Epithelial cell of umbilical artery (primary cell): ENCODE measurements around the gene FBXO10. TPM values are rescaled to one million over a fixed set of nuclear protein-coding genes. Genes with fewer than 3 reads are reported as not detected.

Experiments
- total RNA-seq: library from RNA; depleted of rRNA; stranded (reverse); fragments of >200 nt; gene quantifications from 2 replicates; pipeline ENCODE4 v1.2.3, GENCODE V29; 2014

FBXO10 gene, protein sequence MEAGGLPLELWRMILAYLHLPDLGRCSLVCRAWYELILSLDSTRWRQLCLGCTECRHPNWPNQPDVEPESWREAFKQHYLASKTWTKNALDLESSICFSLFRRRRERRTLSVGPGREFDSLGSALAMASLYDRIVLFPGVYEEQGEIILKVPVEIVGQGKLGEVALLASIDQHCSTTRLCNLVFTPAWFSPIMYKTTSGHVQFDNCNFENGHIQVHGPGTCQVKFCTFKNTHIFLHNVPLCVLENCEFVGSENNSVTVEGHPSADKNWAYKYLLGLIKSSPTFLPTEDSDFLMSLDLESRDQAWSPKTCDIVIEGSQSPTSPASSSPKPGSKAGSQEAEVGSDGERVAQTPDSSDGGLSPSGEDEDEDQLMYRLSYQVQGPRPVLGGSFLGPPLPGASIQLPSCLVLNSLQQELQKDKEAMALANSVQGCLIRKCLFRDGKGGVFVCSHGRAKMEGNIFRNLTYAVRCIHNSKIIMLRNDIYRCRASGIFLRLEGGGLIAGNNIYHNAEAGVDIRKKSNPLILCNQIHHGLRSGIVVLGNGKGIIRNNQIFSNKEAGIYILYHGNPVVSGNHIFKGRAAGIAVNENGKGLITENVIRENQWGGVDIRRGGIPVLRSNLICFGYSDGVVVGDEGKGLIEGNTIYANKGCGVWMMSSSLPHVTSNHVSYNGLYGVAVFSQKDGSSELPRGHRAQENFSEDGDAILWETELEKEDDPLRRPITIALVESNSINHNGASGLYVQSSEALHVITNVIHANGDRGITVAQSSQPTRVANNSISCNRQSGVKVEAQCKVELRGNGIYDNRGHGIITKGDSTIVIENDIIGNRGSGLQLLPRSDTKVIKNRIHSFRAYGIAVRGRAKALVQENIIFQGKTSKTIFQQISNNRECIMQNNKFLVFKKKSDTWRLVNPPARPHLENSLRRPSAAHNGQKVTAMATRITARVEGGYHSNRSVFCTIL
- 6.5 and 7.8 TPM in 2 replicates for total RNA-seq

DNA sequence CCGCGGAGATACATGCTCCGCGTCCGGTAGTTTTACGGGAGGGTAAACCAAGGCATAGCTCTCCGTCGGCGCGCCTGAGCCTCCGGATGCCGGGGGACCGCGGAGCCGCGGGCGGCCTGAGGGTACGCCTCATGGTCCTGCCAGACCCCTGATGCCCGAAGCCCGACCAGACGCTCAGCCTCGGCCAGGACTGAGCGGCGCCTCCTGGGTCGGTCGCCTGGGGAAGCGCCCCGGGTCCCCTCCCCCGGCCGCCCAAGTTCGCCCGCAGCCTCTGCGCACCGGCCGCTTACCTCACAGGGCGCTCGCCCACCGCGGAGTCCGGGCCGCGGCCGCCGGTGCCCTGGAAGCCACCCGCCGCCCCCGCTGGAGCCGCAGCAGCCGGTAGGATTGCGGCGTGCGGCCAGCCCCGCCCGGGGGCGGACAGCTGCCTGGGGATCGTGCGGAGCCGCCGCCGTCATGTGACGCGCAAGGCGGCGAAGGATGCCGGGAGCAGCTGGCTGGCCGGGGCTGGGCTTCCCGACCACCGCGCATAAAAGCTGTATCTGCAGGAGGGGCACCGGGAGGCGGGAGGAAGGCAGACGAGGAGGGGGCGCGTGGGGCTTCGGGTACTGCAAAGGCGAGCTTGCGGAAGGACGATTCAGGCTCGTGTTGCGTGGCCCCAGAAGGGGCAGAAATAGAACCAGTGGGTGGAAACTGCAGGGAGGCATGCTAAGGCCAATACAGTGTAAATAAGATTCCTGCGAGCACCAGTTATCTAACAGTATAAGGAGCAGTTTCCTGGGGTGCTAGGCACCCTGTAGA lies at the start of gene FBXO10:
Gene FBXO10 (minus strand): TSS at position 460 of the 801 bp plus-strand sequence. CDS start 34,612 bp downstream, outside the sequence.

DNA sequence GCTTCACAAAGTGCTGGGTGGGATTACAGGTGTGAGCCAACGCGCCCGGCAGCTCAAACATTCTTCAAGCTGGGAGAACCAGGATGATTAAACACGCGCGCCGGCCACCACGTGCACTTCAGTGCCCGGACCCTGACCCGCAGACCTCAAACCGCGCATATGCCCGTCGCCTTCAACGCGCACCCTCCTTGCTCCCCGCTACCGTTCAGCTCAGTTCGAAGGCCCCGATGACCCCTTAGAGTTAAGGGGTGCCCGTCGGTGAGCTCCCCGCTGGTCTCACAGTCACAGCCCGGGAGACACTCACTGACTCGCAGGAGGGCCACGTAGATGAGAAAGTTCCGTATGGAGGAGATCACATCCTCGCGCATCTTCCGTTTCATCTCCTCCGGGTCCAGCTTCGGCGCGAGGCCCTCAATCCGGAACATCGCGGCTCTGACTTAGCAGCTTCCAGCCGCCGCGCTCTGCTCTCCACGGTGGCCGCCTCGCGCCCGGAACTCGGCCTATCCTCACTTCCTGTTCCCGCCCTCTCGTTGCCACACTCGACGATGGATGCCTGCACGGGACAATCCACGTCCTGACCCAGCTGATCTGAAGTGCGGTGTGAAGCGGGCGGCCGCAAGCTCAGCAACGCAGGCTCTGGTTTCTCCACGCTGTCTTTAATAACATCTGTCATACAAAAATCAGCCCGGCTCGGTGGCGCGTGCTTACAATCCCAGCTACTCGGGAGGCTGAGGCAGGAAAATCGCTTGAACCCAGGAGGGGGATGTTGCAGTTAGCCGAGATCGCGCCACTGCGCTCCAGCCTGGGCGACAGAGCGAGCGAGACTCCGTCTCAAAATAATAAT lies 16.1 kb upstream of the FBXO10 start, which contains the start of gene TOMM5:
Gene TOMM5 (minus strand): TSS at position 490 of the 844 bp plus-strand sequence. CDS start 65 bp downstream, at position 425.

DNA sequence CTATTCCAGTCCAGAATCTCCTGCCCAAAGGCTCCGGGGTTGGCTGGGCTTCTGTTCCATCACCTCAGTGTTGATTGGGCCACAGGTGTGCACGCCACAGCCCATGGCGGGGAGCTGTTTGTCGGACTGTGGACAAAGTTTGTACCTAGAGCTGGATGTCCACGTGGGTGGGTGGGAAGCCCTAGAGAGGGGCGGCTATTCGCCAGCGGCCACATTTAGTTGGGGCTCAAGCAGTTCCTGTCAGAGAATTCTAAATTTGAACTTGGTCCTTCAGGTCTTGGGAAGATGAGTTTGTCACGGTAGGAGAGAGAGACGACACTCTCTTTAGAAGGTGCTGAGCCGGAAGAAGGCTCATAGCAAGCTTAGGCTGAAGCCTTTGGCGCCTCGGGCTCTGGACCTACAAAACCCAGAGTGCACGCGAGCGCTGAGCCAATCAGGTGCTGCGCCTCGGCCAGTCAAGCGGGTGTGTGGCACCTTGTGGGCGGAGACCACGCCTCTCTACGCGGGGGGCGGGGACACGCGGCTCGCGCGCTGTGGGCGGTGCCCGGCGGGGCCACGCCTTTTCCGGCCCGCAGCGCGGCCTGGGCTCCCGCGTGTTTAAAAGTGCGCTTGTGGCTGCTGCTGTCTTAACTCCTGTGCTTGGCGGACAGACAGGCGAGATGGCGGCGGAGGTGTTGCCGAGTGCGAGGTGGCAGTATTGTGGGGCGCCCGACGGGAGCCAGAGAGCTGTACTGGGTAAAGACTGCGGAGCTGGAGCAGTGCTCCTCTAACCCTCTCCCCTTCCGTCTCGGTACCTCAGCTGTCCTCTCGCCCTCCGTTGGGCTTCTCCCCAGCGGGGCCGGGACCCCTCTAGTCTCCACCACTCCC lies 90.6 kb downstream of the FBXO10 start, which contains the start of gene POLR1E:
Gene POLR1E (plus strand): TSS at position 560 of the 867 bp plus-strand sequence. CDS start 100 bp downstream, at position 660.

DNA sequence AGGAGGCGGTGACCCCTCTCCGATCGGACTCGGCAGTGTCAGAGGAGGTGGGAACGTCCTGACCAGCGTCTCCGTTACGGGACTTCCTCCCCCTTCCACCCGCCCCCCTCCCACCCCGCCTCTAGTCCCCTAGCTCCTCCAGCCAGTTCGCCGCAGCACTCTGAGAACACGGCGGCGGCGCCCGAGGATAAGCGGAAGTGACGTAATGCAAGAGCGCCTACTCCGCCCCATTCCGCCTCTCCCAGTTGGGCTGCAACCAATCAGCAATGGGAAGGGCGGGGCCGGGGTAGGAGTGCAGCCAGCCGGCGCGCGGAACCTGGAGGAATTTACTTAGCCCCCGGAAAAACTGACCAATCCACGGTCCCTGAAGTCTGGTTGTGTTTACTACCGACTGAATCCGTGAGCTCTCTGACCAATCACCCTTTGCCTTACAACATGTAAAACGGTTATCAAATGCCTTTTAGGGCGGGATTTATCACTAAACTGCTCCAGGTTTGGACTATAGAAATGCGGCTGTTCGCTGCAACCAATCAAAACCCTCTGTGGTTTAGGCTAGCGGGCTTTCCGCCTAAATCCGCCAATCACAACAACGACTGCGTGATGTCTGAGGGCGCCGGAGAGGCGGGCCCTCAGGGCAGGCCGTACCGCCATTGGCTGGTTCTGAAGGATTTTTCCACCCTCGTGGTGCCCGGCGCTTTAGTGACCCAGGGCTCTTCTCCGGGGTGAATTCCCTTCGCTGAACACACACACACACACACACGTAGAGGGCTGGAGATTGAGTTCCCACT lies 110.7 kb downstream of the FBXO10 start, which contains the start of gene ZBTB5:
Gene ZBTB5 (minus strand): TSS at position 202 of the 788 bp plus-strand sequence. CDS start 22,899 bp downstream, outside the sequence.

Other genes with a start within 250 kb of the FBXO10 start
- gene GRHPR, start 153.7 kb downstream of the FBXO10 start, total RNA-seq = 138 and 139 TPM in 2 replicates
- gene ZBTB5, start 110.9 kb downstream of the FBXO10 start, total RNA-seq = 6.5 and 7.3 TPM in 2 replicates
- gene POLR1E, start 90.4 kb downstream of the FBXO10 start, total RNA-seq = 18.5 and 26.0 TPM in 2 replicates
- 232 and 241 TPM in 2 replicates for gene TOMM5, start 16.2 kb upstream of the FBXO10 start, total RNA-seq
- gene FRMPD1, start 74.6 kb upstream of the FBXO10 start, total RNA-seq = not detected in 2 replicates
- 2.7 and 2.9 TPM in 2 replicates for gene TRMT10B, start 177.4 kb upstream of the FBXO10 start, total RNA-seq
- 40.3 and 68.7 TPM in 2 replicates for gene EXOSC3, start 208.7 kb upstream of the FBXO10 start, total RNA-seq
- gene DCAF10, start 224.4 kb upstream of the FBXO10 start, total RNA-seq = 12.0 and 20.1 TPM in 2 replicates